ENCODE measurements around the gene ZNF48. TPM values are rescaled to one million over a fixed set of nuclear protein-coding genes. Genes with fewer than 3 reads are reported as not detected.

Gene ZNF48
- 10 to 100 TPM; 16.9 to 18.2 TPM for total RNA-seq

GRCh38 chr16:30395155-30395991 lies at the start of gene ZNF48:
ZNF48 (plus strand) TSS chr16:30395420; CDS start chr16:30395795, 375 bp downstream.
- POLR2A ChIA-PET = interaction anchor here (0.5 to 1.9 kb wide), 5 partner anchors 12 to 40 kb away, joined by 4 to 10 read pairs (median 8); partner anchors contain the start of genes CD2BP2, SEPTIN1 and ZNF771
- CTCF ChIA-PET = interaction anchor here (0.6 to 3.2 kb wide), 10 partner anchors 12 to 255 kb away, joined by 3 to 15 read pairs (median 6); partner anchors contain the start of genes DCTPP1 and ZNF771

GRCh38 chr16:30346286-30346685 lies 48.9 kb upstream of the ZNF48 start:
- ChIA-PET POLR2A (no interaction called here), CTCF (interaction anchor here (1.0 kb wide), 1 partner anchor 10 kb away, joined by 3 read pairs; no protein-coding TSS in a partner anchor)

DNA sequence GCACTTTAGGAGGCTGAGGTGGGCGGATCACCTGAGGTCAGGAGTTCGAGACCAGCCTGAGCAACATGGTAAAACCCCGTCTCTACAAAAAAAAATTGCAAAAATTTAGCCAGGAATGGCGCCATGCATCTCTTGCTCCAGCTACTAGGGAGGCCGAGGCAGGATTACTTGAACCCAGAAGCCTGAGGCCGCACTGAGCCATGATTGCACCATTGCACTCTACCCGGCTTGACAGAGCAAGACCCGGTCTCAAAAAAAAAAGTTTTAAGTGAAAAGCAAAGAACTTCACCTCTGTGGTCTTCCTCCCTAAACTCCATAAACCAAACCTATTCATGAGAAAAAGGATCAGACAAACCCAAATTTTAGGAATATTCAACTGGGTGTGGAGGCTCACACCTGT lies 47.1 kb upstream of the ZNF48 start:
- POLR2A ChIA-PET = no interaction called here
- CTCF ChIA-PET = no interaction called here

- ChIA-PET CTCF (no interaction called here), POLR2A (no interaction called here)
Measured at GRCh38 chr16:30348929-30349328, 46.3 kb upstream of the ZNF48 start.

GRCh38 chr16:30349675-30350074 lies 45.5 kb upstream of the ZNF48 start:
- CTCF ChIA-PET = interaction anchor here (0.6 kb wide), 1 partner anchor 15 kb away, joined by 3 read pairs; no protein-coding TSS in a partner anchor
- POLR2A ChIA-PET = no interaction called here

DNA sequence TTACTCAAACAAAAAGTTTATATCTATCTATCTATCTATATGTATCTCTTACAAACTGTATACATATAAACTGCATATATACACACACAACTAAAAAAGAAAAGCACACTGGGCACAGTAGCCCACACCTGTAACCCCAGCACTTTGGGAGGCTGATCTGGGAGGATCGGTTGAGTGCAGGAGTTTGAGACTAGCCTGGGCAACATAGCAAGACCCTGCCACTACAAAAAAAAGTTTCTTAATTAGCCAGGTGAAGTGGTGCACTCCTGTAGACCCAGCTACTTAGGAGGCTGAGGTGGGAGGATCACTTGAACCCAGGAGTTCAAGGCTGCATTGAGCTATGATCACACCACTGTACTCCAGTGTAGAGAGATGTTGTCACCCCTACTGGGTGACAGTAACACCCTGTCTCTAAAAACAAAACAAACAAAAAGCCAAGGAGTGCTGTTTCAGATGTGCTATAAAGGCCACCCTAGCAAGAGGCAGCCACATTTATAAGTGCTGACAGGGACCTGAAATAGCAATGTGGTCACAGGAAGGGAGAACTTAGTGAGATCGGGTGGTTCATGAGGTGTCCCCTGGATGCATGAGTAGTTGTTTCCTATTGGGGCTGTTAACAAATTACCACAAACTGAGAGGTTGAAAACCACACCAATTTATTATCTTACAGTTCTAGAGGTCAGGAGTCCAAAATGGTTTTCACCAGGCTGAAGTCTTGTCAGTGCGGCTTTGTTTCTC lies 44.9 kb upstream of the ZNF48 start:
- CTCF ChIA-PET = interaction anchor here (0.6 to 1.2 kb wide), 2 partner anchors 16 to 59 kb away, joined by 3 read pairs; no protein-coding TSS in a partner anchor
- POLR2A ChIA-PET = no interaction called here

DNA sequence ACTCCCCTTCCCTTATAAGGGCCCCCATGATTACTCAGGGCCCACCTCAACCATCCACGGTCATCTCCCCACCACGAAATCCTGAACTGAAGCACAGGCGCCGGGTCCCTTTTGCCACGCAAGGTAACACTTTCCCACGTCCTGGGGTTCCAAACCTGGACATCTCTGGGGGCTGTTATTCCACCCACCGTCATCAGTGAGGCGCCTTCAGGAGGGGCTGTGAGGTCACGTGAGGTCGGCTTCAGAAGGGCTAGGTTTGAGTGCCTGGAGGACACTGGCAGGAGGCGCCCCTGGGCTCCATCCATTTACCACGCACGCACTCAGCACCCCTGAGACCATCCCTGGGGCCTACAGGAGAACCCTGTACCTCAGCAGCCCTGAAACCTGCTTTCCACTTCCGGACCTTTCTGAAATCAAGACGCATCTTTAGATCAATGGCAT lies 44.2 kb upstream of the ZNF48 start:
- CTCF ChIA-PET = interaction anchor here (0.7 to 1.2 kb wide), 2 partner anchors 59 to 610 kb away, joined by 3 read pairs; no protein-coding TSS in a partner anchor

GRCh38 chr16:30351586-30352419 lies 43.4 kb upstream of the ZNF48 start:
- POLR2A ChIA-PET = no interaction called here

More for the DNA sequence above, 44.2 kb upstream of the ZNF48 start:
- POLR2A ChIA-PET = no interaction called here

GRCh38 chr16:30352488-30353401 lies 42.5 kb upstream of the ZNF48 start:
- CTCF ChIA-PET = no interaction called here
- POLR2A ChIA-PET = interaction anchor here (0.7 kb wide), 1 partner anchor 223 kb away, joined by 3 read pairs; no protein-coding TSS in a partner anchor

More at GRCh38 chr16:30351586-30352419, 43.4 kb upstream of the ZNF48 start:
- CTCF ChIA-PET = interaction anchor here (0.7 to 1.2 kb wide), 2 partner anchors 58 to 610 kb away, joined by 3 read pairs; no protein-coding TSS in a partner anchor

- ChIA-PET CTCF (interaction anchor here (1.4 kb wide), 1 partner anchor 18 kb away, joined by 5 read pairs; no protein-coding TSS in a partner anchor), POLR2A (interaction anchor here (1.5 to 2.2 kb wide), 2 partner anchors 15 to 17 kb away, joined by 6 to 7 read pairs; partner anchors contain the start of gene TBC1D10B)
Measured at GRCh38 chr16:30353438-30354129, 41.6 kb upstream of the ZNF48 start.

- CTCF ChIA-PET = interaction anchor here (1.4 kb wide), 1 partner anchor 19 kb away, joined by 5 read pairs; no protein-coding TSS in a partner anchor
- POLR2A ChIA-PET = interaction anchor here (0.9 to 2.2 kb wide), 5 partner anchors 14 to 53 kb away, joined by 3 to 7 read pairs (median 4); partner anchors contain the start of genes SEPTIN1, TBC1D10B and ZNF771
Measured at GRCh38 chr16:30354423-30355143, 40.6 kb upstream of the ZNF48 start.

DNA sequence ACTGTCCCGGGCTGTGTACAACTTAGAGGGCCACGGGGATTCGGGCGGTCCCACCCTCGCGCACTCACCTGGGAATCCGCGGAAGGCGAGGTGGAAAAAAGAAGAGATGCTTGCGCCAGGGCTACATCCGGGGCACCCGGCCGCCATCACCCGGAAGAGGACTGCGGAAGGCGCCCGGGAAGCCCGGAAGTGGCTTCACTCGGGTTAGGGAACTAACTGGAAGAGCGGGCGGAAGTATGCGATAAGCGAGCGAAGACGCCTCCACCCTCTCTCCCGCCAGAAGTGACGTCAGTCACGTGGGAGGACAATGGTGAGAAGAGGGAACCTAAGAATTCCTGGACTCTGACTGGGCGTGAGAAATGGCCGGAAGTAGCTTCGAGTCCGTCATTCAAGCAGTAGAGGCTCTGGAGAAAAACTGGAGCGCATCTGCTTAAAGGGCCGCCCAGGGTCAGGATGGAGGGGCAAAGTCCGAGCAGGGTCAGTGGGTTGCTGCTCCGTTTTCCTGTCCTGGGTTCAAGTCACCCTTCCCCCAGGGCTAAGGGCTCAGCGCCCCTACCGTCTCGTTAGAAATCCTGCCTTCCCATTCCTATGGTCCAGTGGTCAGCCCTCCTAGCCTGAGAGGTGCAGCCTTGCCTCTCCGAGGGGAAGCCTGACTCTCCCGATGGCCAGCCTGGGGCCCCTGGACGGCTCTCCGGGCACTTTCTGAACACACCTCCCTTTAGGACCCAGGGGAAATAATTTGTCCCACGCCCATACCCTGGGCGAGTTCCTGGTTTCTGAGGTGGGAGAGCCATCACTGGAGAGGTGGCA lies 39.9 kb upstream of the ZNF48 start, which contains the start of gene CD2BP2:
TSS of gene CD2BP2 (minus strand) at position 165 of the 810 bp plus-strand sequence. CDS start 627 bp downstream, outside the sequence.
- POLR2A ChIA-PET = interaction anchor here (0.6 to 2.2 kb wide), 6 partner anchors 14 to 56 kb away, joined by 3 to 7 read pairs (median 4); partner anchors contain the start of genes SEPTIN1, TBC1D10B and ZNF771
- CTCF ChIA-PET = interaction anchor here (1.0 to 1.4 kb wide), 3 partner anchors 19 to 46 kb away, joined by 3 to 5 read pairs (median 3); no protein-coding TSS in a partner anchor

DNA sequence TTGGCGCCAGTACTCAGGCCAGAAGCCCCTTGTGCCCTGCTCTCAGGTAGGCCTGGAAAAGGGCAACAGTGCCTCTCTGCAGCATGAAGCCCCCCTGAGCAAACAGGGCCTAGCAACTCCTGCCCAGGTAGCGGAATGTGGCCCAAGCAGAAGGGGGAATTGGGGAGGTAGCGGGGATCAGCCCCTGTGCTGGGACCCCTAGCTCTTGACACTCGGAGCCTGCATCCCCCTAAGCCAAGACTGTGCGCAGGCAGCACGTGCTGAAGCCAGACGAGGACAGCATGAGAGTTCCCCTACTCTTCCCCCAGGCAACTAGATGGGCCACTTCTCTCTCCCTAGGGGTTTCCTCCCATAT lies 39.3 kb upstream of the ZNF48 start:
- ChIA-PET POLR2A (interaction anchor here (0.6 to 2.2 kb wide), 3 partner anchors 15 to 55 kb away, joined by 3 to 6 read pairs (median 4); partner anchors contain the start of gene TBC1D10B), CTCF (interaction anchor here (1.0 to 1.2 kb wide), 3 partner anchors 9 to 45 kb away, joined by 3 read pairs; no protein-coding TSS in a partner anchor)

DNA sequence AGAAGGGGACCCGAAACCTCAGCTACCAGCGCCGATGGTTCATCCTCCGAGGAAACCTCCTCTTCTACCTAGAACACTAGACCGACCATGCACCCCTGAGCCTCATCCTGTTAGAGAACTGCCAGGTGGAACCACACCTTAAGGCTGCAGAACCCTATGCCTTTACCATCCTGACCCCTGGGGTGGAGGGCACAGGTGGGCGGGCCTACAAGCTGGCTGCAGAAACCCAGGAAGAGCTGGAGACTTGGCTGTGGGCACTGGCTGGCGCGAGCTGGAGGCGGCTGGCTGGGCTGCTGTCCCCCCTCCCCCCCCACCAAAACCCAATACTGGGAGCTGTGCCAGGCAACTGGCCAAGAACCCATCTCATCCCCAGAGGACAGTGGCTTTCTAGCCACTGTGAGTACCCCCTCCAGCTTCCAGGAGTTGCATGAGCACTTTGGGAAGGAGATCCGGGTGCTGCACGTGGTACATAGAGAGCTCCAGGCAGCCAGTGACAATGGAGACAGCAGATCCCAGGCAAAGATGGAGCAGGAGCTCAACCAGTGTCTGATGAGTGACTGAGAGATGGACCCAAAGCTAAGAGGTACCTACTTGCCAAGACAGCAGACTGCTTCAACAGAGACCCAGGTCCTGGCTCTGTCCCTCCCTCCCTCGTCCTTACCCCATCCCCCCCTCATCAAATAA lies 38.7 kb upstream of the ZNF48 start:
- CTCF ChIA-PET = interaction anchor here (1.0 to 1.2 kb wide), 4 partner anchors 10 to 45 kb away, joined by 3 to 4 read pairs (median 3); no protein-coding TSS in a partner anchor
- POLR2A ChIA-PET = no interaction called here

Measured in activated CD8-positive, alpha-beta memory T cell treated with anti-CD3 and anti-CD28 coated beads for 36 hours (primary cell).